ENCODE measurements around the gene CENPA.

DNA sequence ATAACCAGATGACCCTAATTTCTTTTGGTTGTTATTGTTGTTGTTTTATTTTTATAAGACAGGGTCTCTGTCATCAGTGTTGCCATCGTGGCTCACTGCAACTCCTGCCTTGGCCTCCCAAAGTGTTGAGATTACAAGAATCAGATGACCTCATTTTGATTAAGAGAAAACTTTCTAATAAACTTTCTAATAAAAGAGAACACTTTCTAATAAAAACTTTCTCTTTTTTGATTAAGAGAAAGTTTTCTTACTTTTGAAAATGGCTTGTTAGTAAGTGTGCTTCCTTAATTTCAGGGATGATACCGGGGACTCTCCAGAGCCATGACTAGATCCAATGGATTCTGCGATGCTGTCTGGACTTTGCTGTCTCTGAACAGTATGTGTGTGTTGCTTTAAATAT, 7.7 kb downstream of the CENPA start:
- no peak for TF ChIP-seq ZNF274 (IDR thresholded peaks at IDR 0.05; ENCODE audit: low read depth, low read length)
- no peak for TF ChIP-seq POLR2A (IDR thresholded peaks at IDR 0.05; ENCODE audit: borderline replicate concordance, extremely low read depth, insufficient read depth, insufficient read length)
- TF ChIP-seq ZBTB33 (IDR thresholded peaks at IDR 0.05; ENCODE audit: extremely low read depth, insufficient replicate concordance, low read length) = no peak
- TF ChIP-seq, protein P1, sequence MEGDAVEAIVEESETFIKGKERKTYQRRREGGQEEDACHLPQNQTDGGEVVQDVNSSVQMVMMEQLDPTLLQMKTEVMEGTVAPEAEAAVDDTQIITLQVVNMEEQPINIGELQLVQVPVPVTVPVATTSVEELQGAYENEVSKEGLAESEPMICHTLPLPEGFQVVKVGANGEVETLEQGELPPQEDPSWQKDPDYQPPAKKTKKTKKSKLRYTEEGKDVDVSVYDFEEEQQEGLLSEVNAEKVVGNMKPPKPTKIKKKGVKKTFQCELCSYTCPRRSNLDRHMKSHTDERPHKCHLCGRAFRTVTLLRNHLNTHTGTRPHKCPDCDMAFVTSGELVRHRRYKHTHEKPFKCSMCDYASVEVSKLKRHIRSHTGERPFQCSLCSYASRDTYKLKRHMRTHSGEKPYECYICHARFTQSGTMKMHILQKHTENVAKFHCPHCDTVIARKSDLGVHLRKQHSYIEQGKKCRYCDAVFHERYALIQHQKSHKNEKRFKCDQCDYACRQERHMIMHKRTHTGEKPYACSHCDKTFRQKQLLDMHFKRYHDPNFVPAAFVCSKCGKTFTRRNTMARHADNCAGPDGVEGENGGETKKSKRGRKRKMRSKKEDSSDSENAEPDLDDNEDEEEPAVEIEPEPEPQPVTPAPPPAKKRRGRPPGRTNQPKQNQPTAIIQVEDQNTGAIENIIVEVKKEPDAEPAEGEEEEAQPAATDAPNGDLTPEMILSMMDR (IDR thresholded peaks at IDR 0.05 in 2 of 3, conservative IDR thresholded peaks at IDR 0.05 in 1 of 3; ENCODE audit: borderline replicate concordance in 1 of 3, insufficient read depth in 1 of 3, low read depth in 2 of 3, low read length in 2 of 3) = no peak
- TF ChIP-seq MAX (IDR thresholded peaks at IDR 0.05) = no peak
- TF ChIP-seq JUND (IDR thresholded peaks at IDR 0.05) = no peak
- TF ChIP-seq EZH2 (IDR thresholded peaks at IDR 0.05) = no peak
- no peak for TF ChIP-seq REST (IDR thresholded peaks at IDR 0.05; ENCODE audit: low read depth)
- no peak for TF ChIP-seq ZFX (IDR thresholded peaks at IDR 0.05)

Data from HCT116 (cell line).